Fibroblast of skin of right biceps (primary cell): ENCODE data around the gene ODAD4.

Source experiments
- DNase-seq: peaks from one replicate; pipeline ENCODE4 v3.0.0-alpha.2; 2013

Gene ODAD4

GRCh38 chr17:41973408-41973811 lies 43.0 kb downstream of the ODAD4 start:
- DNase-seq: no peak

GRCh38 chr17:41974031-41974430 lies 43.6 kb downstream of the ODAD4 start:
- no peak for DNase-seq

GRCh38 chr17:41974658-41975057 lies 44.2 kb downstream of the ODAD4 start:
- DNase-seq: no peak

GRCh38 chr17:41975099-41976083 lies 45.0 kb downstream of the ODAD4 start:
- no peak for DNase-seq

GRCh38 chr17:41976142-41976768 lies 45.8 kb downstream of the ODAD4 start:
- no peak for DNase-seq

GRCh38 chr17:41977991-41978390 lies 47.6 kb downstream of the ODAD4 start:
- no peak for DNase-seq

GRCh38 chr17:41982026-41982760 lies 51.8 kb downstream of the ODAD4 start:
- no peak for DNase-seq

GRCh38 chr17:41984454-41984853 lies 54.0 kb downstream of the ODAD4 start:
- no peak for DNase-seq

- no peak for DNase-seq
Measured at GRCh38 chr17:41985919-41986318, 55.5 kb downstream of the ODAD4 start.

GRCh38 chr17:41986634-41987033 lies 56.2 kb downstream of the ODAD4 start:
- DNase-seq: no peak

GRCh38 chr17:41987642-41988041 lies 57.2 kb downstream of the ODAD4 start:
- no peak for DNase-seq

GRCh38 chr17:41988418-41988817 lies 58.0 kb downstream of the ODAD4 start:
- no peak for DNase-seq

GRCh38 chr17:41989702-41990419 lies 59.4 kb downstream of the ODAD4 start:
- no peak for DNase-seq

GRCh38 chr17:41992576-41992975 lies 62.2 kb downstream of the ODAD4 start:
- DNase-seq: no peak

GRCh38 chr17:41996855-41997164 lies 66.4 kb downstream of the ODAD4 start:
- DNase-seq: no peak

- no peak for DNase-seq
Measured at GRCh38 chr17:41998497-41998896, 68.1 kb downstream of the ODAD4 start.

GRCh38 chr17:42000413-42001133 lies 70.2 kb downstream of the ODAD4 start:
- DNase-seq: no peak

- no peak for DNase-seq
Measured at GRCh38 chr17:42001729-42002128, 71.3 kb downstream of the ODAD4 start.

GRCh38 chr17:42002175-42002791 lies 71.9 kb downstream of the ODAD4 start:
- DNase-seq: no peak

- peak; percentile 30 for DNase-seq
Measured at GRCh38 chr17:42002792-42003301, 72.4 kb downstream of the ODAD4 start.

GRCh38 chr17:42005166-42005565 lies 74.7 kb downstream of the ODAD4 start:
- DNase-seq: peak; percentile 29

GRCh38 chr17:42009170-42009569 lies 78.8 kb downstream of the ODAD4 start:
- no peak for DNase-seq
